Hepatocyte (in vitro differentiated cells): ENCODE results near the gene CGB5. TPM values are rescaled to one million over a fixed set of nuclear protein-coding genes. Genes with fewer than 3 reads are reported as not detected.
"Not testable (repeated sequence)": the region's sequence is repeated elsewhere in the genome, so short reads cannot be mapped to it uniquely, and the experiment has no call there.

Experiments used
- DNase-seq: peaks from one replicate; pipeline ENCODE4 v3.0.0-alpha.2; 2016; ENCODE audit warnings: low spot score
- H2AFZ ChIP-seq: fragments of 200-600 bp; sonication (generic); 2 replicates; pipeline ENCODE4 v1.6.0; 2016; ENCODE audit warnings: antibody characterized with exemption, mild to moderate bottlenecking
- H3K27ac ChIP-seq: fragments of 200-600 bp; sonication (generic); 2 replicates; pipeline ENCODE4 v1.5.1; 2016; ENCODE audit warnings: mild to moderate bottlenecking
- H3K27me3 ChIP-seq: fragments of 200-600 bp; sonication (generic); 2 replicates; pipeline ENCODE4 v1.6.1; 2016
- H3K36me3 ChIP-seq: fragments of 200-600 bp; sonication (generic); replicated peaks from 2 replicates; pipeline ENCODE4 v1.5.1; 2016; ENCODE audit warnings: low read depth; ENCODE audit not compliant: insufficient read depth
- H3K4me1 ChIP-seq: fragments of 200-600 bp; sonication (generic); 2 replicates; pipeline ENCODE4 v1.5.1; 2016; ENCODE audit warnings: mild to moderate bottlenecking, moderate library complexity; ENCODE audit not compliant: insufficient read depth
- H3K4me2 ChIP-seq: fragments of 200-600 bp; sonication (generic); 2 replicates; pipeline ENCODE4 v1.6.0; 2016
- H3K4me3 ChIP-seq: fragments of 200-600 bp; sonication (generic); 2 replicates; pipeline ENCODE4 v1.5.1; 2016; ENCODE audit warnings: mild to moderate bottlenecking
- H3K79me2 ChIP-seq: fragments of 200-600 bp; sonication (generic); 2 replicates; pipeline ENCODE4 v1.6.0; 2017; ENCODE audit warnings: mild to moderate bottlenecking
- H3K9me2 ChIP-seq: fragments of 200-600 bp; sonication (generic); replicated peaks from 2 replicates; pipeline ENCODE4 v1.6.0; 2017; ENCODE audit warnings: mild to moderate bottlenecking; ENCODE audit not compliant: insufficient read depth
- H3K9me3 ChIP-seq: fragments of 200-600 bp; sonication (generic); 2 replicates; pipeline ENCODE4 v1.5.1; 2016; ENCODE audit warnings: low read depth, mild to moderate bottlenecking
- H4K20me1 ChIP-seq: fragments of 200-600 bp; sonication (generic); 2 replicates; pipeline ENCODE4 v1.6.0; 2016; ENCODE audit warnings: mild to moderate bottlenecking; ENCODE audit not compliant: insufficient read depth, poor library complexity, severe bottlenecking
- WGBS: methylation state at CpG from one replicate; pipeline ENCODE4 v1.1.6; 2016; ENCODE audit warnings: low lambda C conversion rate; ENCODE audit errors: missing lambda C conversion rate; 5-methylcytosine and 5-hydroxymethylcytosine counted together
- polyA plus RNA-seq: library from polyadenylated mRNA; unstranded; fragments of >200 nt; fragmentation: Nextera tagmentation; extraction: Ambion mirVana; gene quantifications from 2 replicates; pipeline ENCODE4 v1.2.1, GENCODE V29; 2016
- total RNA-seq: library from RNA; depleted of rRNA; stranded (reverse); fragments of >200 nt; gene quantifications from 2 replicates; pipeline ENCODE4 v1.2.3, GENCODE V29; 2014
- TF ChIP-seq, protein P1 (sequence below): fragments of 200-600 bp; sonication (generic); IDR thresholded peaks from 2 replicates; pipeline ENCODE4 v1.5.1; 2016; ENCODE audit warnings: antibody characterized with exemption, mild to moderate bottlenecking; ENCODE audit not compliant: poor library complexity

Gene CGB5
- total and polyA plus RNA-seq, 2 experiments from 2014 or later, result 0.22 to 1.9 TPM

GRCh38 chr19:49030323-49030722 is 13.3 kb upstream of the CGB5 start:
- not testable (repeated sequence) for H3K4me2 ChIP-seq, H3K9me2 ChIP-seq, H4K20me1 ChIP-seq, H3K27ac ChIP-seq, H3K79me2 ChIP-seq, DNase-seq, H3K4me3 ChIP-seq, H3K27me3 ChIP-seq, H3K9me3 ChIP-seq, H2AFZ ChIP-seq, H3K36me3 ChIP-seq, H3K4me1 ChIP-seq
- 95% methylated on average over 5 of the region's 8 CpGs for WGBS

- H3K79me2 ChIP-seq, H3K9me2 ChIP-seq, H3K27ac ChIP-seq, H3K4me1 ChIP-seq, H3K27me3 ChIP-seq, H3K4me2 ChIP-seq, H4K20me1 ChIP-seq, H3K36me3 ChIP-seq, H3K4me3 ChIP-seq, H3K9me3 ChIP-seq, DNase-seq, H2AFZ ChIP-seq: not testable (repeated sequence)
- 65% methylated on average over 26 of the region's 28 CpGs for WGBS
These were observed 11.9 kb upstream of the CGB5 start, which contains the start of gene CGB2 for GRCh38 chr19:49031642-49032301. CGB2 (plus strand) TSS chr19:49031890; CDS start chr19:49032096, 206 bp downstream.

- 72% methylated on average over 18 of the region's 18 CpGs for WGBS
These were observed 6.8 kb upstream of the CGB5 start, which contains the start of gene CGB1 for GRCh38 chr19:49036815-49037214. CGB1 (minus strand) TSS chr19:49036895; CDS start chr19:49036711, 184 bp downstream.

DNA sequence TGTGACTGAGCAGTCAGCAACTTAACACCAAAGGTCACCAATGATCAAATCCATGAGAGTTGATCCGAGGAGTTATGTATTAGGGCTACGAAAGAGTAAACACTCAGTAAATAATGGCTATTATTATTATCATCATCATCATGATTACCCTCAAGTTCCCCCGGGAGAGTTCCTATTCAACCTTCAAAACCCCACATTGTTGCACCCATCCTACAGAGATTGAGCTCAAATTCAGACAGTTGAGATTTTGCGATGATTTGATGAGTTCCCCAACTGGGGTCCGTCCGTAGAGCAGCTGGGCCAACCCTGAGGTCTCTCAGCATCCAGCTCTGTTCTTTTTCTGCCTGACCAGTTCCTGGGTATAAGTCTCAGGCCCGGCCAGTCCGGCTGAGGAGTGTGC is 5.5 kb upstream of the CGB5 start:
- H3K4me3 ChIP-seq, H2AFZ ChIP-seq, H3K36me3 ChIP-seq, H3K4me2 ChIP-seq, H3K27ac ChIP-seq, H3K9me2 ChIP-seq, DNase-seq, H3K79me2 ChIP-seq, H3K4me1 ChIP-seq, H3K27me3 ChIP-seq, H3K9me3 ChIP-seq, H4K20me1 ChIP-seq: not testable (repeated sequence)
- WGBS, result 88% methylated on average over 8 of the region's 8 CpGs

More at GRCh38 chr19:49036815-49037214, 6.8 kb upstream of the CGB5 start, which contains the start of gene CGB1:
- DNase-seq, H3K4me1 ChIP-seq, H3K27ac ChIP-seq, H3K36me3 ChIP-seq, H3K9me3 ChIP-seq, H3K4me2 ChIP-seq, H3K9me2 ChIP-seq, H2AFZ ChIP-seq, H4K20me1 ChIP-seq, H3K4me3 ChIP-seq, H3K27me3 ChIP-seq, H3K79me2 ChIP-seq: not testable (repeated sequence)
- TF ChIP-seq, protein P1, sequence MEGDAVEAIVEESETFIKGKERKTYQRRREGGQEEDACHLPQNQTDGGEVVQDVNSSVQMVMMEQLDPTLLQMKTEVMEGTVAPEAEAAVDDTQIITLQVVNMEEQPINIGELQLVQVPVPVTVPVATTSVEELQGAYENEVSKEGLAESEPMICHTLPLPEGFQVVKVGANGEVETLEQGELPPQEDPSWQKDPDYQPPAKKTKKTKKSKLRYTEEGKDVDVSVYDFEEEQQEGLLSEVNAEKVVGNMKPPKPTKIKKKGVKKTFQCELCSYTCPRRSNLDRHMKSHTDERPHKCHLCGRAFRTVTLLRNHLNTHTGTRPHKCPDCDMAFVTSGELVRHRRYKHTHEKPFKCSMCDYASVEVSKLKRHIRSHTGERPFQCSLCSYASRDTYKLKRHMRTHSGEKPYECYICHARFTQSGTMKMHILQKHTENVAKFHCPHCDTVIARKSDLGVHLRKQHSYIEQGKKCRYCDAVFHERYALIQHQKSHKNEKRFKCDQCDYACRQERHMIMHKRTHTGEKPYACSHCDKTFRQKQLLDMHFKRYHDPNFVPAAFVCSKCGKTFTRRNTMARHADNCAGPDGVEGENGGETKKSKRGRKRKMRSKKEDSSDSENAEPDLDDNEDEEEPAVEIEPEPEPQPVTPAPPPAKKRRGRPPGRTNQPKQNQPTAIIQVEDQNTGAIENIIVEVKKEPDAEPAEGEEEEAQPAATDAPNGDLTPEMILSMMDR, result peak; percentile 15

GRCh38 chr19:49038557-49039276 is 4.9 kb upstream of the CGB5 start:
- not testable (repeated sequence) for H3K27ac ChIP-seq, H3K4me1 ChIP-seq, H3K9me3 ChIP-seq, H3K36me3 ChIP-seq, H4K20me1 ChIP-seq, H3K27me3 ChIP-seq, H3K79me2 ChIP-seq, H3K4me3 ChIP-seq, DNase-seq, H3K9me2 ChIP-seq, H2AFZ ChIP-seq, H3K4me2 ChIP-seq
- 86% methylated on average over 22 of the region's 26 CpGs for WGBS

GRCh38 chr19:49039736-49040135 is 3.9 kb upstream of the CGB5 start:
- WGBS, result no CpG with 5 or more reads among the region's 9 CpGs
- H3K4me3 ChIP-seq, H3K36me3 ChIP-seq: not testable (repeated sequence)

More at GRCh38 chr19:49039736-49040135, 3.9 kb upstream of the CGB5 start:
- not testable (repeated sequence) for H2AFZ ChIP-seq, H3K9me3 ChIP-seq, H3K79me2 ChIP-seq, H3K4me2 ChIP-seq, DNase-seq, H3K4me1 ChIP-seq, H4K20me1 ChIP-seq, H3K9me2 ChIP-seq, H3K27ac ChIP-seq, H3K27me3 ChIP-seq
